H9 (cell line): ENCODE data around the gene PLPPR4. TPM values are rescaled to one million over a fixed set of nuclear protein-coding genes. Genes with fewer than 3 reads are reported as not detected.

Experiments
- DNase-seq: peaks from one replicate; pipeline ENCODE4 v3.0.0-alpha.2; 2017
- H2AFZ ChIP-seq: one replicate; pipeline ENCODE4 v1.6.1; 2013; ENCODE audit warnings: mild to moderate bottlenecking, low read length, control low read depth, moderate library complexity
- H2AK5ac ChIP-seq: 2 replicates; pipeline ENCODE4 v1.6.1; 2013; ENCODE audit warnings: low read length, control low read depth, mixed read lengths; ENCODE audit not compliant: insufficient read length
- H2BK120ac ChIP-seq: one replicate; pipeline ENCODE4 v1.6.1; 2013; ENCODE audit warnings: low read depth, mild to moderate bottlenecking, low read length, control low read depth, inconsistent platforms; ENCODE audit not compliant: poor library complexity, severe bottlenecking
- H2BK12ac ChIP-seq: 2 replicates; pipeline ENCODE4 v1.6.1; 2013; ENCODE audit warnings: low read length, control low read depth, mixed read lengths, low read depth; ENCODE audit not compliant: insufficient read length
- H2BK15ac ChIP-seq: 2 replicates; pipeline ENCODE4 v1.6.1; 2013; ENCODE audit warnings: low read depth, low read length, control low read depth
- H2BK20ac ChIP-seq: one replicate; pipeline ENCODE4 v1.6.1; 2013; ENCODE audit warnings: low read depth, mild to moderate bottlenecking, low read length, control low read depth, inconsistent platforms; ENCODE audit not compliant: poor library complexity, severe bottlenecking
- H2BK5ac ChIP-seq: 2 replicates; pipeline ENCODE4 v1.6.1; 2013; ENCODE audit warnings: low read length, control low read depth, mixed read lengths; ENCODE audit not compliant: insufficient read length
- H3K14ac ChIP-seq: 2 replicates; pipeline ENCODE4 v1.6.1; 2013; ENCODE audit warnings: low read length, control low read depth; ENCODE audit not compliant: insufficient read depth
- H3K18ac ChIP-seq: 2 replicates; pipeline ENCODE4 v1.6.1; 2013; ENCODE audit warnings: low read depth, mild to moderate bottlenecking, mixed read lengths, low read length, control low read depth; ENCODE audit not compliant: insufficient read length
- H3K23ac ChIP-seq: 2 replicates; pipeline ENCODE4 v1.6.1; 2013; ENCODE audit warnings: low read length, control low read depth, mixed read lengths, low read depth; ENCODE audit not compliant: insufficient read length
- H3K23me2 ChIP-seq: 2 replicates; pipeline ENCODE4 v1.6.1; 2013; ENCODE audit warnings: low read depth, mild to moderate bottlenecking, mixed read lengths, low read length, control low read depth; ENCODE audit not compliant: insufficient read length, poor library complexity, severe bottlenecking
- H3K27ac ChIP-seq: 2 replicates; pipeline ENCODE4 v1.5.1; 2013; ENCODE audit warnings: low read length, control low read depth, mixed read lengths, low read depth; ENCODE audit not compliant: insufficient read length
- H3K27me3 ChIP-seq: 2 replicates; pipeline ENCODE4 v1.6.1; 2013; ENCODE audit warnings: low read length, control low read depth, inconsistent platforms; ENCODE audit not compliant: insufficient read depth
- H3K4ac ChIP-seq: 2 replicates; pipeline ENCODE4 v1.6.1; 2013; ENCODE audit warnings: low read depth, mild to moderate bottlenecking, control low read depth, inconsistent platforms, low read length, moderate library complexity
- H3K4me1 ChIP-seq: 2 replicates; pipeline ENCODE4 v1.6.1; 2013; ENCODE audit warnings: low read length, control low read depth, inconsistent platforms; ENCODE audit not compliant: insufficient read depth
- H3K4me2 ChIP-seq: 2 replicates; pipeline ENCODE4 v1.6.1; 2013; ENCODE audit warnings: low read length, control low read depth, mixed read lengths; ENCODE audit not compliant: insufficient read length, insufficient read depth
- H3K56ac ChIP-seq: 2 replicates; pipeline ENCODE4 v1.6.1; 2013; ENCODE audit warnings: low read depth, mild to moderate bottlenecking, mixed read lengths, low read length, control low read depth; ENCODE audit not compliant: insufficient read length
- H3K79me1 ChIP-seq: 2 replicates; pipeline ENCODE4 v1.6.1; 2013; ENCODE audit warnings: low read depth, mild to moderate bottlenecking, moderate library complexity, low read length, control low read depth, inconsistent platforms; ENCODE audit not compliant: insufficient read depth, poor library complexity, severe bottlenecking
- H3K79me2 ChIP-seq: 2 replicates; pipeline ENCODE4 v1.6.1; 2013; ENCODE audit warnings: low read length, control low read depth, inconsistent platforms; ENCODE audit not compliant: insufficient read depth
- H3K9ac ChIP-seq: 2 replicates; pipeline ENCODE4 v1.6.1; 2013; ENCODE audit warnings: low read length, control low read depth, mixed read lengths; ENCODE audit not compliant: insufficient read length; ENCODE audit errors: extremely low read depth
- H3K9me3 ChIP-seq: one replicate; pipeline ENCODE4 v1.6.1; 2013; ENCODE audit warnings: low read depth, low read length, inconsistent platforms; ENCODE audit not compliant: control insufficient read depth
- H3T11ph ChIP-seq: one replicate; pipeline ENCODE4 v1.6.1; 2013; ENCODE audit warnings: mild to moderate bottlenecking, low read length, control low read depth, inconsistent platforms
- H4K20me1 ChIP-seq: one replicate; pipeline ENCODE4 v1.6.1; 2013; ENCODE audit not compliant: control insufficient read depth, insufficient read length, insufficient read depth
- H4K5ac ChIP-seq: 2 replicates; pipeline ENCODE4 v1.6.1; 2013; ENCODE audit warnings: low read depth, mild to moderate bottlenecking, mixed read lengths, low read length, control low read depth; ENCODE audit not compliant: insufficient read length
- H4K8ac ChIP-seq: replicated peaks from 2 replicates; pipeline ENCODE4 v1.6.1; 2013; ENCODE audit warnings: low read length, control low read depth, mixed read lengths, low read depth; ENCODE audit not compliant: insufficient read length
- H4K91ac ChIP-seq: 2 replicates; pipeline ENCODE4 v1.6.1; 2013; ENCODE audit warnings: low read depth, mild to moderate bottlenecking, moderate library complexity, mixed read lengths, low read length, control low read depth; ENCODE audit not compliant: insufficient read length
- H3K27ac Mint-ChIP-seq, 3 experiments: 2 replicates in 2 of 3; 3 replicates in 1 of 3; pipeline ENCODE4 v1.8.0; 2020 to 2021; ENCODE audit warnings: mixed read lengths in 3 of 3, mild to moderate bottlenecking in 1 of 3, moderate library complexity in 1 of 3
- H3K27me3 Mint-ChIP-seq: 2 replicates; pipeline ENCODE4 v1.8.0; 2021; ENCODE audit warnings: low read depth, mild to moderate bottlenecking, moderate library complexity, mixed read lengths
- H3K36me3 Mint-ChIP-seq, 3 experiments: 2 replicates in 2 of 3; 3 replicates in 1 of 3; pipeline ENCODE4 v1.8.0; 2020 to 2021; ENCODE audit warnings: low read depth in 3 of 3, mixed read lengths in 3 of 3; ENCODE audit not compliant: insufficient read depth in 1 of 3
- H3K4me1 Mint-ChIP-seq, 2 experiments: 2 replicates each; pipeline ENCODE4 v1.8.0; 2020; ENCODE audit warnings: mixed read lengths in 2 of 2
- H3K4me3 Mint-ChIP-seq, 2 experiments: 2 replicates in 1 of 2; 3 replicates in 1 of 2; pipeline ENCODE4 v1.8.0; 2020 to 2021; ENCODE audit warnings: mild to moderate bottlenecking in 2 of 2, mixed read lengths in 2 of 2, moderate library complexity in 1 of 2
- H3K9me3 Mint-ChIP-seq, 2 experiments: 2 replicates in 1 of 2; 3 replicates in 1 of 2; pipeline ENCODE4 v1.8.0; 2020; ENCODE audit warnings: mild to moderate bottlenecking in 2 of 2, mixed read lengths in 2 of 2, moderate library complexity in 1 of 2
- WGBS: extraction: QIAGEN DNeasy Blood & Tissue Kit; methylation state at CpG from one replicate; pipeline ENCODE4 v1.1.7; 2013; ENCODE audit warnings: missing lambda C conversion rate, low lambda C conversion rate, mixed read lengths; ENCODE audit not compliant: insufficient read length; ENCODE audit errors: extremely low coverage; 5-methylcytosine and 5-hydroxymethylcytosine counted together
- total RNA-seq: library from RNA; stranded (reverse); gene quantifications from 2 replicates; pipeline ENCODE4 v1.2.1, GENCODE V29; 2021
- TF ChIP-seq, protein P1 (sequence below): fragments of 200-600 bp; sonication (generic); conservative IDR thresholded peaks from 3 replicates; pipeline ENCODE4 v1.8.0; 2021; ENCODE audit warnings: antibody characterized with exemption, mild to moderate bottlenecking

PLPPR4 gene
- total RNA-seq, 1 experiment from 2014 or later = 0.31 TPM

GRCh38 chr1:99348397-99349132 is 84.3 kb downstream of the PLPPR4 start:
- Mint-ChIP-seq H3K4me3 (no peak overlapping the region), H3K36me3 (no peaks in the 10 kb centered on the region), H3K27me3 (no peaks in the 10 kb centered on the region), H3K4me1 (no peaks in the 10 kb centered on the region), H3K27ac (no peak overlapping the region), H3K9me3 (no peaks in the 10 kb centered on the region)
- Histone ChIP-seq H4K8ac (no peak overlapping the region), H3K79me1 (no peaks in the 10 kb centered on the region), H2AK5ac (no peak overlapping the region), H2BK5ac (no peak overlapping the region), H3T11ph (no peak overlapping the region), H2AFZ (no peak overlapping the region), H4K91ac (no peak overlapping the region), H2BK120ac (no peak overlapping the region), H3K23ac (no peak overlapping the region), H3K9ac (no peak overlapping the region), H2BK20ac (no peak overlapping the region), H3K79me2 (no peaks in the 10 kb centered on the region), H4K5ac (no peak overlapping the region), H2BK15ac (no peak overlapping the region), H3K23me2 (no peaks in the 10 kb centered on the region), H2BK12ac (no peak overlapping the region), H3K56ac (no peak overlapping the region), H3K4ac (no peak overlapping the region), H3K4me1 (no peaks in the 10 kb centered on the region), H3K4me2 (no peak overlapping the region), H3K9me3 (no peaks in the 10 kb centered on the region), H3K27ac (no peak overlapping the region), H3K18ac (no peak overlapping the region), H4K20me1 (no peaks in the 10 kb centered on the region), H3K27me3 (no peaks in the 10 kb centered on the region), H3K14ac (no peak overlapping the region)
- WGBS = no CpG with 5 or more reads among the region's 5 CpGs
- TF ChIP-seq, protein P1, sequence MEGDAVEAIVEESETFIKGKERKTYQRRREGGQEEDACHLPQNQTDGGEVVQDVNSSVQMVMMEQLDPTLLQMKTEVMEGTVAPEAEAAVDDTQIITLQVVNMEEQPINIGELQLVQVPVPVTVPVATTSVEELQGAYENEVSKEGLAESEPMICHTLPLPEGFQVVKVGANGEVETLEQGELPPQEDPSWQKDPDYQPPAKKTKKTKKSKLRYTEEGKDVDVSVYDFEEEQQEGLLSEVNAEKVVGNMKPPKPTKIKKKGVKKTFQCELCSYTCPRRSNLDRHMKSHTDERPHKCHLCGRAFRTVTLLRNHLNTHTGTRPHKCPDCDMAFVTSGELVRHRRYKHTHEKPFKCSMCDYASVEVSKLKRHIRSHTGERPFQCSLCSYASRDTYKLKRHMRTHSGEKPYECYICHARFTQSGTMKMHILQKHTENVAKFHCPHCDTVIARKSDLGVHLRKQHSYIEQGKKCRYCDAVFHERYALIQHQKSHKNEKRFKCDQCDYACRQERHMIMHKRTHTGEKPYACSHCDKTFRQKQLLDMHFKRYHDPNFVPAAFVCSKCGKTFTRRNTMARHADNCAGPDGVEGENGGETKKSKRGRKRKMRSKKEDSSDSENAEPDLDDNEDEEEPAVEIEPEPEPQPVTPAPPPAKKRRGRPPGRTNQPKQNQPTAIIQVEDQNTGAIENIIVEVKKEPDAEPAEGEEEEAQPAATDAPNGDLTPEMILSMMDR = no peak
- DNase-seq = no peak
